GM10266 (cell line): ENCODE data around the gene CCDC9.
A peak's percentile ranks its signal among the peaks of the same experiment; 100 is the strongest.

Source experiments
- DNase-seq: peaks from one replicate; pipeline ENCODE4 v3.0.0; 2012; ENCODE audit errors: extremely low spot score
- CTCF ChIP-seq: IDR thresholded peaks from 2 replicates; pipeline ENCODE4 v1.5.1; 2012; ENCODE audit warnings: mild to moderate bottlenecking, low read depth; ENCODE audit not compliant: control insufficient read depth, insufficient read depth; ENCODE audit errors: missing control alignments

The CCDC9 gene

DNA sequence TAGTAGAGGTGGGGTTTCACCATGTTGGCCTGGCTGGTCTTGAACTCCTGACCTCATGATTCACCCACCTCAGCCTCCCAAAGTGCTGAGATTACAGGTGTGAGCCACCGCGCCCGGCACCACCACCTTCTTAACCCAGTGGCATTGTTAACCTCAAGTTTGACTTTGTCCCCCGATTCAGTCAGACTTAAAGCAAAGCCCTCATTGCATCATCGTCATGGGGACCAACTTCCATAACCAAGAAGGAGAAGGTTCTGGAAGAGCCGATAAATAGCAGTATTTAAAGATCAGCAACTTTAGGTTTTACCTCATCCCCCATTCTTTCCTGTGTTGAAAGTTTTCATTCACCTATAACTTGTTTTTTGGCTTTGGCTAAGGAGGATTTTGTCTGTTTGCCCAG lies 11.7 kb downstream of the CCDC9 start:
- DNase-seq, result no peak
- TF ChIP-seq CTCF, result no peak

GRCh38 chr19:47269596-47269995 lies 13.3 kb downstream of the CCDC9 start:
- no peak for TF ChIP-seq CTCF
- no peak for DNase-seq

GRCh38 chr19:47270408-47270807 lies 14.1 kb downstream of the CCDC9 start:
- DNase-seq, result no peak
- no peak for TF ChIP-seq CTCF

DNA sequence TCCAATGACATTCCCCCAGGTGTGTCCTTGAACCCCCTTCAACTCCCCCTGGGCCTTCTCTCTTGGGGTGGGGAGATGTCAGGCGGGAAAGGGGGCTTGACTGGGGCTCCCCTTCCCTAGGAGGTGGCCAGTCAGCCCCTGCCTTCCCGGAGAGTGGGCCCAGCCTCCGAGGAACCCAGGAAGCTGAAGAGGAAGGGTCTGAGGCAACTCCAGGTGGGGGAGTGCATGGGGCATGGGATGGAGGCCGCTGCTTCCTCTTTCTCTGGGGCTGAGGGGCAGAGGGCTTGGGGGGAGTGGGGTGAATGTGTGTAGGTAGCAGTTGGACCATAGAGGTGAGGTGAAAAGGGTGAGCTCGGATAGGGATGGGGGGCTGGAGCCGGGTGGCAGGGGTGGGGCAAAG lies 15.6 kb downstream of the CCDC9 start:
- no peak for TF ChIP-seq CTCF
- DNase-seq, result no peak

- TF ChIP-seq CTCF, result no peak
- peak; percentile 66 for DNase-seq
These were observed 16.4 kb downstream of the CCDC9 start for GRCh38 chr19:47272448-47273312.

- DNase-seq, result peak; percentile 97
- no peak for TF ChIP-seq CTCF
These were observed 17.2 kb downstream of the CCDC9 start for GRCh38 chr19:47273313-47274070.
